Pancreas (tissue), 10 donors: ENCODE measurements around the gene TCP11. TPM values are rescaled to one million over a fixed set of nuclear protein-coding genes. Genes with fewer than 3 reads are reported as not detected.
A peak's percentile ranks its signal among the peaks of the same experiment; 100 is the strongest.

Source experiments
- ATAC-seq, 4 donors: fragments of 200-7000 bp; cut with Tn5 transposase; one replicate each; pipeline versions ENCODE4 v1.8.0 to v1.9.1; 2020; ENCODE audit warnings: mild to moderate bottlenecking in 4 of 4, moderate library complexity in 4 of 4
- DNase-seq, 6 donors: peaks; one replicate each; pipeline ENCODE4 v3.0.0-alpha.2; 2020
- FAIRE-seq: peaks from 2 replicates; lab custom pipeline; 2012; peaks lifted over from hg19 to GRCh38; lab: Jason Lieb, UNC
- H3K27ac ChIP-seq, 4 donors: fragments of 200-600 bp; sonication (generic); 1 replicate in 3 of 4; 2 replicates in 1 of 4; pipeline versions ENCODE4 v1.5.0 to v1.8.0; 2020
- H3K27me3 ChIP-seq, 4 donors: fragments of 200-600 bp; one replicate each; pipeline ENCODE4 v1.8.0; 2021
- H3K36me3 ChIP-seq, 3 donors: fragments of 200-600 bp; sonication (generic) in 1 of 3; one replicate each; pipeline versions ENCODE4 v1.5.0 to v1.8.0; 2020 to 2021
- H3K4me1 ChIP-seq, 3 donors: fragments of 200-600 bp; one replicate each; pipeline ENCODE4 v1.8.0; 2021
- H3K4me3 ChIP-seq, 4 donors: fragments of 200-600 bp; sonication (generic) in 2 of 4; one replicate each; pipeline versions ENCODE4 v1.5.0 to v1.8.0; 2020 to 2021
- H3K9me3 ChIP-seq, 4 donors: fragments of 200-600 bp; one replicate each; pipeline ENCODE4 v1.8.0; 2021
- CTCF ChIP-seq, 4 donors: fragments of 200-600 bp; sonication (generic) in 3 of 4; IDR thresholded peaks; one replicate each; pipeline versions ENCODE4 v1.5.0 to v1.8.0; 2021; ENCODE audit warnings: antibody characterized with exemption in 4 of 4
- WGBS, 2 donors: extraction: QIAGEN DNeasy Blood & Tissue Kit; methylation state at CpG; one replicate each; pipeline ENCODE4 v1.1.7; 2013; 5-methylcytosine and 5-hydroxymethylcytosine counted together
- intact Hi-C, 3 donors: fragments of 100-400 bp; cut with DNase I; formaldehyde crosslinking; loops; one replicate each; pipeline versions ENCODE4 v1.11.1 to v1.14.2; 2022
- polyA plus RNA-seq, 2 donors: library from polyadenylated mRNA; stranded (reverse); fragments of 200-250 nt; gene quantifications; one replicate each; pipeline ENCODE4 v1.2.3, GENCODE V29; 2013
- total RNA-seq, 6 donors: library from RNA; stranded (reverse); fragmentation: NEBNext Ultra II Directional in 4 of 6; extraction: Animal tissue kit (Norgen Biotek cat#: 25700) in 4 of 6; gene quantifications; one replicate each; pipeline versions ENCODE4 v1.2.1 to v1.2.4, GENCODE V29; 2021 to 2023
- donor health status: healthy with polysubstance abuse.
- donor health status: DM: no; HTN: no; CAD: no; lungs with moderate emphysema.
- donor health status: DM: no; HTN: no; CAD: no.
- donor health status: control.
- donor health status: control.
- donor health status: Bipolar disorder and iron deficiency.
- donor health status: DM: yes; HTN: yes; CAD: no.
- donor health status: DM: no; HTN: no; CAD: no.
- donor health status: DM: no; HTN: no; CAD: no.
- donor health status: DM: yes; HTN: yes; CAD: no.

The TCP11 gene
- total and polyA plus RNA-seq, 8 donors: 0.14 to 0.34 TPM; not detected in 6

- intact Hi-C loops: no loop called here
- DNase-seq: no peak
- no peak overlapping the region for H3K27ac ChIP-seq
These were observed 44.8 kb downstream of the TCP11 start for GRCh38 chr6:35096129-35096862.

GRCh38 chr6:35094183-35094582 lies 47.0 kb downstream of the TCP11 start:
- Histone ChIP-seq H3K36me3 (peaks cover 0 to 6% (median 0%) of the 10 kb centered on the region in 3 donors), H3K27ac (no peak overlapping the region), H3K4me3 (no peak overlapping the region), H3K27me3 (no peaks in the 10 kb centered on the region), H3K4me1 (peaks cover 0 to 11% (median 10%) of the 10 kb centered on the region in 3 donors), H3K9me3 (no peaks in the 10 kb centered on the region)
- intact Hi-C loops: no loop called here
- WGBS, 2 donors: 75 to 82% methylated on average over 4 of the region's 4 CpGs
- no peak for DNase-seq
- TF ChIP-seq CTCF (IDR thresholded peaks at IDR 0.05): no peak
- FAIRE-seq: no peak
- ATAC-seq: no peak

More at GRCh38 chr6:35096129-35096862, 44.8 kb downstream of the TCP11 start:
- peaks cover 0 to 11% (median 10%) of the 10 kb centered on the region in 3 donors for H3K4me1 ChIP-seq
- no peak overlapping the region for H3K4me3 ChIP-seq
- peak; percentile 50 to 79 (median 76) for ATAC-seq
- WGBS, 2 donors: 12% methylated on average over 4 of the region's 4 CpGs
- no peaks in the 10 kb centered on the region for H3K9me3 ChIP-seq
- no peak for FAIRE-seq
- TF ChIP-seq CTCF (IDR thresholded peaks at IDR 0.05): no peak
- no peaks in the 10 kb centered on the region for H3K27me3 ChIP-seq
- no peaks in the 10 kb centered on the region for H3K36me3 ChIP-seq

GRCh38 chr6:35093783-35094182 lies 47.4 kb downstream of the TCP11 start:
- ATAC-seq (no peak), FAIRE-seq (no peak), DNase-seq (no peak)
- TF ChIP-seq CTCF (IDR thresholded peaks at IDR 0.05): no peak
- H3K36me3 ChIP-seq: peaks cover 0 to 10% (median 0%) of the 10 kb centered on the region in 3 donors
- no peaks in the 10 kb centered on the region for H3K27me3 ChIP-seq
- H3K4me1 ChIP-seq: peaks cover 0 to 11% (median 10%) of the 10 kb centered on the region in 3 donors
- H3K27ac ChIP-seq: no peak overlapping the region
- intact Hi-C loops: no loop called here
- no peak overlapping the region for H3K4me3 ChIP-seq
- no peaks in the 10 kb centered on the region for H3K9me3 ChIP-seq
- WGBS, 2 donors: 89 to 91% methylated on average over 6 of the region's 6 CpGs

- Histone ChIP-seq H3K9me3 (no peaks in the 10 kb centered on the region), H3K27me3 (no peaks in the 10 kb centered on the region), H3K4me3 (no peak overlapping the region), H3K4me1 (peaks cover 0 to 11% (median 10%) of the 10 kb centered on the region in 3 donors), H3K36me3 (peaks cover 0 to 17% (median 0%) of the 10 kb centered on the region in 3 donors), H3K27ac (no peak overlapping the region)
- ATAC-seq (no peak), FAIRE-seq (no peak), DNase-seq (no peak)
- no peak for TF ChIP-seq CTCF (IDR thresholded peaks at IDR 0.05)
- 87 to 92% methylated on average over 5 of the region's 5 CpGs for WGBS, 2 donors
- intact Hi-C loops: no loop called here
These were observed 48.1 kb downstream of the TCP11 start for GRCh38 chr6:35093118-35093445.
